Psoas muscle (tissue), 8 donors: Measurements from ENCODE around the gene NEK11. TPM values are rescaled to one million over a fixed set of nuclear protein-coding genes. Genes with fewer than 3 reads are reported as not detected.
A peak's percentile ranks its signal among the peaks of the same experiment; 100 is the strongest.

Source experiments
- ATAC-seq, 4 donors: fragments of 200-7000 bp; cut with Tn5 transposase; one replicate each; pipeline ENCODE4 v1.9.1; 2020; ENCODE audit warnings: moderate library complexity in 3 of 4, mild to moderate bottlenecking in 2 of 4
- DNase-seq, 2 donors: peaks; one replicate each; pipeline ENCODE4 v3.0.0-alpha.2; 2020
- H3K27ac ChIP-seq: fragments of 200-600 bp; one replicate; pipeline ENCODE4 v1.8.0; 2022
- H3K27me3 ChIP-seq, 3 donors: fragments of 200-600 bp in 1 of 3; one replicate each; pipeline versions ENCODE4 v1.6.1 to v1.8.0; 2013 to 2022; ENCODE audit warnings: low read length in 2 of 3, mild to moderate bottlenecking in 2 of 3, moderate library complexity in 1 of 3; ENCODE audit not compliant: insufficient read depth in 3 of 3
- H3K36me3 ChIP-seq, 2 donors: fragments of 200-600 bp in 1 of 2; one replicate each; pipeline versions ENCODE4 v1.6.1 to v1.8.0; 2013 to 2022; ENCODE audit warnings: low read depth in 1 of 2, mild to moderate bottlenecking in 1 of 2, moderate library complexity in 1 of 2; ENCODE audit not compliant: insufficient read depth in 1 of 2
- H3K4me1 ChIP-seq: fragments of 200-600 bp; one replicate; pipeline ENCODE4 v1.8.0; 2022
- H3K4me3 ChIP-seq: fragments of 200-600 bp; one replicate; pipeline ENCODE4 v1.8.0; 2022; ENCODE audit warnings: mild to moderate bottlenecking
- H3K9me3 ChIP-seq: fragments of 200-600 bp; one replicate; pipeline ENCODE4 v1.8.0; 2022
- WGBS, 3 donors: extraction: QIAGEN DNeasy Blood & Tissue Kit; methylation state at CpG; one replicate each; pipeline versions ENCODE4 v1.1.6 to v1.1.7; 2013; 5-methylcytosine and 5-hydroxymethylcytosine counted together
- intact Hi-C, 2 donors: fragments of 100-400 bp; cut with DNase I; formaldehyde crosslinking; loops; one replicate each; pipeline versions ENCODE4 v1.11.0 to v1.14.2; 2022
- polyA plus RNA-seq, 3 donors: library from polyadenylated mRNA; stranded (reverse); fragments of 200-250 nt; gene quantifications; one replicate each; pipeline ENCODE4 v1.2.3, GENCODE V29; 2013
- total RNA-seq, 4 donors: library from RNA; stranded (reverse); fragmentation: NEBNext Ultra II Directional in 2 of 4; extraction: Animal tissue kit (Norgen Biotek cat#: 25700) in 2 of 4; gene quantifications; one replicate each; pipeline versions ENCODE4 v1.2.1 to v1.2.4, GENCODE V29; 2021 to 2023
- TF ChIP-seq, protein P1 (sequence below): fragments of 200-600 bp; IDR thresholded peaks from one replicate; pipeline ENCODE4 v1.8.0; 2022; ENCODE audit warnings: antibody characterized with exemption
- donor health status: healthy with polysubstance abuse.
- donor health status: DM: no; HTN: no; CAD: no; lungs with moderate emphysema.
- donor health status: Bipolar disorder and iron deficiency.
- donor health status: healthy.
- donor health status: DM: yes; HTN: yes; CAD: no.
- donor health status: DM: no; HTN: no; CAD: no.
- donor health status: DM: no; HTN: no; CAD: no.
- donor health status: DM: yes; HTN: yes; CAD: no.

The NEK11 gene
- total and polyA plus RNA-seq, 7 donors = 1.5 to 7.2 (median 2.1) TPM

DNA sequence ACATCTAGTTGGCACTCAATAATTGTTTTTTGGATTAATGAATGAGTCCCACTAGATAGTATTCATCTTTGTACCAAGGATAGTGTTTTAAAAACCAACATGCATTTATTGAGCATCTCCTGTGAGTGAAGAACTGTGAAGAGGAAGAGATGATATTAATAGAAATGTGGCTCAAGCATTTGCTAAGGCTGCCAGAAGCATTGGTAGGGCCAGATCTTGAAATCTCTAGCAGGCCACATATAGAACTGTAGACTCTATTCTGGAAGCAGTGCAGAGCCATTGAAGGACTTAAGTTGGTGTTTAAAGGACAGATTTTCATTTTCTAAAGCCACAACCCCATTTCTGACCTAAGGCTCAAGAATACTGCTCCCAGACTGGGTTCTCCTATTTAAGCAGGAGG, 99.0 kb downstream of the NEK11 start:
- no peak for DNase-seq
- TF ChIP-seq, protein P1, sequence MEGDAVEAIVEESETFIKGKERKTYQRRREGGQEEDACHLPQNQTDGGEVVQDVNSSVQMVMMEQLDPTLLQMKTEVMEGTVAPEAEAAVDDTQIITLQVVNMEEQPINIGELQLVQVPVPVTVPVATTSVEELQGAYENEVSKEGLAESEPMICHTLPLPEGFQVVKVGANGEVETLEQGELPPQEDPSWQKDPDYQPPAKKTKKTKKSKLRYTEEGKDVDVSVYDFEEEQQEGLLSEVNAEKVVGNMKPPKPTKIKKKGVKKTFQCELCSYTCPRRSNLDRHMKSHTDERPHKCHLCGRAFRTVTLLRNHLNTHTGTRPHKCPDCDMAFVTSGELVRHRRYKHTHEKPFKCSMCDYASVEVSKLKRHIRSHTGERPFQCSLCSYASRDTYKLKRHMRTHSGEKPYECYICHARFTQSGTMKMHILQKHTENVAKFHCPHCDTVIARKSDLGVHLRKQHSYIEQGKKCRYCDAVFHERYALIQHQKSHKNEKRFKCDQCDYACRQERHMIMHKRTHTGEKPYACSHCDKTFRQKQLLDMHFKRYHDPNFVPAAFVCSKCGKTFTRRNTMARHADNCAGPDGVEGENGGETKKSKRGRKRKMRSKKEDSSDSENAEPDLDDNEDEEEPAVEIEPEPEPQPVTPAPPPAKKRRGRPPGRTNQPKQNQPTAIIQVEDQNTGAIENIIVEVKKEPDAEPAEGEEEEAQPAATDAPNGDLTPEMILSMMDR = no peak
- no peaks in the 10 kb centered on the region for H3K4me1 ChIP-seq
- H3K4me3 ChIP-seq = no peak overlapping the region
- no peaks in the 10 kb centered on the region for H3K27me3 ChIP-seq
- no peak overlapping the region for H3K27ac ChIP-seq
- peak in 1 of 4 donors; percentile 66 for ATAC-seq
- H3K36me3 ChIP-seq = no peaks in the 10 kb centered on the region
- intact Hi-C loops = no loop called here
- H3K9me3 ChIP-seq = peaks cover 9% of the 10 kb centered on the region

DNA sequence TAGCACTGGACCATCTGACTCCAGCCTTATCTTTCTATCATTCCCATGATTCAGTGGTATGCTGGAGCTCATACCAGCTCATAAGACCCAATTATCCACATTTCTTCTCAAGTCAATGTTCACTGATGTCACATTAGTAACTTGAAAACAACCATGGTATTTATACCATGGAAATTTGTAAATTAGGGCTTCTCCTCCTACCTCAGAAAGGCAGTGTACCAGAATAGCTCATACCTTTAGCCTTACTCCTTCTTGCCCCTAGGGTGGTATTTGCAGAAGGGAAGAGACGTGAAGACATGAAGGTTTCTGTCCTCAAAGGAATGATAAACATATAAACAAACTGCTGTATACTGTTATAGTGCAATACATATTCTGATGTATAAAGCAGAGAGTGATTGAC, 114.2 kb downstream of the NEK11 start:
- peaks cover 0 to 3% of the 10 kb centered on the region in 2 donors for H3K36me3 ChIP-seq
- WGBS, 3 donors = 92 to 100% (median 96%) methylated on average over 1 of the region's 1 CpG
- TF ChIP-seq, protein P1 = no peak
- ATAC-seq (no peak), DNase-seq (no peak)
- H3K4me1 ChIP-seq = no peaks in the 10 kb centered on the region
- intact Hi-C loops = no loop called here
- H3K9me3 ChIP-seq = peaks cover 5% of the 10 kb centered on the region
- no peaks in the 10 kb centered on the region for H3K27me3 ChIP-seq
- H3K4me3 ChIP-seq = no peak overlapping the region
- H3K27ac ChIP-seq = no peak overlapping the region

DNA sequence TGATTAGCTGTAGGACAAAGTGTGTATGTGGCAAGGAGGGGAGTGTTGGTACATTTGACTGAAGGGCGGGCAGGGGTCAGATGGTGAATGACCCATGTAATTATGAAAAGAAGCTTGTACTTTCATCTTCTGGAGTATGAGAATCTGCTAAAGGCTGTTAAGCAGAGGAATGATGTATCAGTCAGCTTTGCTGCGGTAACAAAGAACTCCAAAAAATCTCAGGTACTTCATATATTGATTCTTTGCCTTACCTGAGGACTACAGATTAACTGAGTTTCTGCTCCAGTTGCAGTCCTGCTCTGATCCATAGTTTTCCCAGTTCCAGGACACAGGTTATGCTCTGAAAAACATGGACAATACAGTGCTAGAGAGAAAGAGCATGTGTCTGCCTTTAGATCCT, 115.1 kb downstream of the NEK11 start:
- intact Hi-C loops = no loop called here
- 95 to 100% (median 95%) methylated on average over 2 of the region's 2 CpGs for WGBS, 3 donors
- TF ChIP-seq, protein P1 = no peak
- DNase-seq (no peak), ATAC-seq (no peak)
- peaks cover 5% of the 10 kb centered on the region for H3K9me3 ChIP-seq
- no peak overlapping the region for H3K4me3 ChIP-seq
- no peaks in the 10 kb centered on the region for H3K4me1 ChIP-seq
- H3K27me3 ChIP-seq = no peaks in the 10 kb centered on the region
- no peak overlapping the region for H3K27ac ChIP-seq
- peaks cover 0 to 3% of the 10 kb centered on the region in 2 donors for H3K36me3 ChIP-seq

DNA sequence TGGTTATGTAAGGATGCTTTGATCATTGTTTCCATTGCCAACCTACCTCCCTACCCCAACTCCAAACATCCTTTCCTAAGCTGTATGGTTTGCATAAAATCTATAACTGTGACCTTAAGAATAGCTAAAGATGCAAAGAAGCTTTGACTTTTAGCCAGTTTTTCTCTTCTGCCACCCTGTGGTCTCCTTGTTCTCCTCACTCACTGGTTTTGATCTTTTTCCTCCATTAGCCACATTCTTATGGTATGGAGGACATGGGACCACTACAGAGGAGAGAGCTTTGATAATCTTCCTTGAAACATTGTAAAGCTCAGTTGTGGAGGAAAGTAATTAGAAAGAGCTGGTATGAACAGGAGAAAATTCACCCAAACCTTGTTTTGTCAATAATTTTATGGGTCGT, 115.9 kb downstream of the NEK11 start:
- ATAC-seq (no peak), DNase-seq (no peak)
- H3K27ac ChIP-seq = no peak overlapping the region
- peaks cover 0 to 3% of the 10 kb centered on the region in 2 donors for H3K36me3 ChIP-seq
- 91 to 98% (median 97%) methylated on average over 1 of the region's 1 CpG for WGBS, 3 donors
- H3K9me3 ChIP-seq = peaks cover 5% of the 10 kb centered on the region
- H3K4me3 ChIP-seq = no peak overlapping the region
- H3K4me1 ChIP-seq = no peaks in the 10 kb centered on the region
- H3K27me3 ChIP-seq = no peaks in the 10 kb centered on the region
- intact Hi-C loops = no loop called here
- TF ChIP-seq, protein P1 = no peak

DNA sequence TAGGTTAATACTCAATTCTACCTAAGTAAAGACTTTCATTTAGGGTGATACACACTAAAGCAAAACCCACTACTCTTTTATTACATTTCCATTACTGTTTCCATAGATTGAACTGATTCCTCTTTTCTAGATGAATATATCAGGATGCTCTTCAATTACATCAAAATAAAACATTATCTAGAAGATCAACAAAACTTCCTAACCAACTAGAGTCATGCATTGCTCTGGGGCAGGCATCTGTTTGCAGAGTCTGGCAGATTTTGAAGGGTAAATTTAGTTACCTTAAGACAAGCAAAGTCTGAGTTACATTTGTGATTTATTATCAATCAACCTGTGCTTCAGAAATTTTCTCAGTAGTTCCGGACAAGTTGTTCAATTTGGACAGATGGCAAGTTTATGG, 117.1 kb downstream of the NEK11 start:
- H3K36me3 ChIP-seq = peaks cover 0 to 3% of the 10 kb centered on the region in 2 donors
- intact Hi-C loops = no loop called here
- no peak for ATAC-seq
- H3K4me1 ChIP-seq = no peaks in the 10 kb centered on the region
- DNase-seq = no peak
- no peaks in the 10 kb centered on the region for H3K27me3 ChIP-seq
- 50 to 69% (median 52%) methylated on average over 1 of the region's 1 CpG for WGBS, 3 donors
- H3K4me3 ChIP-seq = no peak overlapping the region
- H3K27ac ChIP-seq = no peak overlapping the region
- TF ChIP-seq, protein P1 = no peak
- H3K9me3 ChIP-seq = peaks cover 5% of the 10 kb centered on the region
